Activated T-helper 1 cell treated with Interleukin-2 at 50 U/mL for 16 hours (primary cell): ENCODE measurements around the gene CST7.
"Not testable (repeated sequence)": the region's sequence is repeated elsewhere in the genome, so short reads cannot be mapped to it uniquely, and the experiment has no call there.

Experiments
- DNase-seq: peaks from one replicate; pipeline ENCODE4 v3.0.0-alpha.2; 2020; ENCODE audit warnings: low read depth

CST7 gene

DNA sequence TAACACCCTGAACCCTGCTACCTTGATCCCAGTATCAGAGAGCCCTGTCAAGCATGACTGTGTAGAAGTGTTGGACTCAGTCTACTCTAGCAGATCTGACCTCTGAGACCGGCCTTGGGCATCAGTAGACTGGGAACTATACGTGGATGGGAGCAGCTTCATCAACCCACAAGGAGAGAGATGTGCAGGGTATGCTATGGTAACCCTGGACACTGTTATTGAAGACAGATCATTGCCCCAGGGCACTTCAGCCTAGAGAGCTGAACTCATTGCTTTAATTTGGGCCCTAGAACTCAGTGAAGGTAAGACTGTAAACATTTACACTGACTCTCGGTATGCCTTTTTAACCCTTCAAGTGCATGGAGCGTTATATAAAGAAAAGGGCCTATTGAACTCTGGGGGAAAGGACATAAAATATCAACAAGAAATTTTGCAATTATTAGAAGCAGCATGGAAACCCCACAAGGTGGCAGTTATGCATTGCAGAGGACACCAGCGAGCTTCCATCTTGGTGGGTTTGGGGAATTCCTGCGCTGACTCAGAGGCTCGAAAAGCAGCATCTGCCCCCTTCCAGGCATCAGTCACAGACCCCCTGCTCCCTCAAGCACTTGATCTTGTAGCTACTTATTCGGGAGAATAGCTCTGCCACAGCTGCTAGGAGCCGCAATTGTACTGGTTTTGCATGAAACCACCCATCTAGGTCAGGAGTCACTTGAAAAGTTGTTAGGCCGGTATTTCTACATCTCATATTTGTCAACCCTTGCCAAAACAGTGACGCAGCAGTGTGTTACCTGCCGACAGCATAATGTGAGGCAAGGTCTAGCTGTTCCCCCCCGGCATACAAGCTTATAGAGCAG, 19.0 kb upstream of the CST7 start:
- not testable (repeated sequence) for DNase-seq

DNA sequence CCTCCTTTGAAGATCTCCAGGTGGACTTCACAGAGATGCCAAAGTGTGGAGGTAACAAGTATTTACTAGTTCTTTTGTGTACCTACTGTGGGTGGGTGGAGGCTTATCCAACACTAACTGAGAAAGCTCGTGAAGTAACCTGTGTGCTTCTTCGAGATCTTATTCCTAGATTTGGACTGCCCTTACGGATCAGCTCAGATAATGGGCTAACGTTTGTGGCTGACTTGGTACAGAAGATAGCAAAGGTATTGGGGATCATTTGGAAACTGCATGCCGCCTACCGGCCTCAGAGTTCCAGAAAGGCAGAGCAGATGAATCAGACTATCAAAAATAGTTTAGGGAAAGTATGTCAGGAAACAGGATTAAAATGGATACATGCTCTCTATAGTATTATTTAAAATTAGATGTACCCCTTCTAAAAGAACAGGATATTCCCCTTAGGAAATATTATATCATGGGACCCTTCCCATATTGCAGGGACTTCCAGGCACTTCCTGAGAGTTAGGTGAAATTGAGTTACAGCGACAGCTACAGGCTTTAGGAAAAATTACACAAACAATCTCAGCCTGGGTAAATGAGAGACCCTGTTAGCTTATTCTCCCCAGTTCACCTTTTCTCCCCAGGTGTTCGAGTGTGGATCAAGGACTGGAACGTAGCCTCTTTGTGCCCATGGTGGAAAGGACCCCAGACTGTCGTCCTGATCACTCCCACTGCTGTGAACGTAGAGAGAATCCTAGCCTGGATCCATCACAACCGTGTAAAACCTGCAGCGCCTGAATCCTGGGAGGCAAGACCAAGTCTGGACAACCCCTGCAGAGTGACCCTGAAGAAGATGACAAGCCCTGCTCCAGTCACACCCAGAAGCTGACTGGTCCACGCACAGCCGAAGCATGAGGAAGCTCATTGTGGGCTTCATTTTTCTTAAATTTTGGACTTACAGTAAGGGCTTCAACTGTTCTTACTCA, 18.1 kb upstream of the CST7 start:
- not testable (repeated sequence) for DNase-seq

DNA sequence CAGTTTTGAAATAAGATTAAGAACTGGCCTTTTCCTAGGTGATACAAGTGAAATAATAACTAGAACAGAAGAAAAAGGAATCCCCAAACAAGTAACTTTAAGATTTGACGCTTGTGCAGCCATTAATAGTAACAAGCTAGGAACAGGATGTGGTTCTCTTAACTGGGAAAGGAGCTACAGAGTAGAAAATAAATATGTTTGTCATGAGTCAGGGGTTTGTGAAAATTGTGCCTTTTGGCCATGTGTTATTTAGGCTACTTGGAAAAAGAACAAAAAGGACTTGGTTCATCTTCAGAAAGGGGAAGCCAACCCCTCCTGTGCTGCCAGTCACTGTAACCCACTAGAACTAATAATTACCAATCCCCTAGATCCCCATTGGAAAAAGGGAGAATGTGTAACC, 17.2 kb upstream of the CST7 start:
- DNase-seq: not testable (repeated sequence)

DNA sequence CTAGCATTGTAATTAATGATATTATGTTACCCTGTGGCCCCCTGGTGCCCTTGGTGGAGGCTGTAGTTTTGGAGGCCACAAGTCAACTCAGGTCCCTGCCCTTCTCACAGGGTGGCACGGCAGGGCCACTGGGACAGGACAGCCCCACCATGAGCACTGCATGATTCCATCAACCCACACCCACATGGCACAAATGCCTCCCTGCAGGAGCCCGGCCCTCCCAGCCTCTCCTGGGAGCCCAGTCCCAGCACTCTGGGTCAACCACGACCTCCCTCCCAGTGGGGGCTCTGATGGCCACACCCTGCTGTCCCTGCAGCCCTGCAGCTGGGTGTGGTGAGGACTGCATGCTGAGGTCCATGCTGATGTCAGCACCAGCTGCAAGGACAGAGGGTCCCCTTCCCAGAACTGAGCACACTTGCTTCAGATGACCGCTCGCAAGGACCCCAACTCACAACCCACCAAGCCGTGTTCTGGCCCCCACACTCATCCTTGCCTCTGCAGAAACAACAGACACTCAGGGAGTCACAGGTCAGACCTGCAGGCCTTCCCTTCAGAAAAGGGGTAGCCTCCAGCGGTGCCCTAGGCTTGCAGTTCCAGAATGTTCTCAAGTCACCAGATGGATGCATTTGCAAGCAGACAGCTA, 15.7 kb upstream of the CST7 start:
- no peak for DNase-seq

DNA sequence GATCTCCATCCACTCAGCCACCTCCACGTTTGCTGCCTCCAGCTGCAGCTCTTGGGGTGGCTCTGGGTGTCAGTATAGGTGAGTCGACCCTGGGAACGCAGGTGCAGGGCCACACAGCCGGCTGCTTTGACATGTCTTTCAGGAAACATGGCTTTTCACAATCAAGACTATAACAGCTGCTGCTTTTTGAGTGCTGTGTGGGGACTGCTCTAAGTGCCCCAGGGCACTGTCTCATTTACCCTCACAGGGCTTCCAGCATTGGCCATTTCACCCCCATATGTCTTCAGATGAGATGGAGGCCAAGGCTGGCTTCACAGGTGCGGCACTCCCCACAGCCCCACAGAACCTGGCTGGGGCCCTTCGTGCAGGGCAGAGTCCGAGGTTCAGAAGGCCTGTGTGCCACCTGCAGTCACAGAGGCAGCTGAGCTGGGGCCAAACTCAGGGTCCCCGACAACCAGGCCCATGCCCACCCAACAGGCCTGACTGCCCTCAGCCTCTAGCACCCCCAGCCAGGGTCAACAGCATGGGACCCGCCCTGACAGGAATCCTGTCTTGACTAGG, 14.9 kb upstream of the CST7 start:
- no peak for DNase-seq

DNA sequence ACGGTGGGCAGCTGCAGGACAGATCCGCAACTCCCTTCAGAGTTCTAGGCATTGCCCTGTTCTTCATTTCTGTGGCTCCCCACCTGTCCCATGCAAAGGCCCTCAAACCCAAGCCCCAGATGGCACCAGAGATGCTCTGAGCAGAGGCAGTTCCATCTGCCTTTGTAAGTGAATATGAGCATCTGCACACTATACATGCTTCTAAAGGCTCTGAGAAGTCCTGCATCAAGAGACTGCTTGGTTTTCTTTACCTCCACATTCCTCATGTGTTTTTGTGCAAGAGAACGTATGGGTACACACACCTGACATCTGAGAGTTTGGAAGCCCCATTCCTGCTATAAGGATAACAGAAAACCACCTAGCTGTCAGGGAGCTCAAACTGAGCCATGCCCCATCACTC, 14.4 kb upstream of the CST7 start:
- no peak for DNase-seq

DNA sequence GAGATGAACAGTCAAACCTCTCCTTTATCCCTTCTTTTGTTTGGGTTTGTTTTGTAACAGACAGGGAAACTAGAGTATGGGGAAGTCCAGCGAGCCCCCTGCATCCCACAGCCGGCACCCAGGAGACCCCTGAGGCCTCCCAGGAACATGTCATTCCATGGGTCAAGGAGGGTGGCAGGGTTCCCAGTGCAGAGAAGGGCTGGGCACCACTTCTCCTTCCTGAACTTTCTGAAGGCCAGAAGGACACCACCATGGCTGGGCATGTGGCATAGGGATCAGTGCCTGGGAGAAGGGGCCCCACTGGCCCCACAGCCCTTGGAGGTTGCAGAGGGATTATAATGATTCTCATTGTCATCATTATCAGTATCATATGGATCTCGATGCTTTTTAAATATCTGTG, 13.9 kb upstream of the CST7 start:
- no peak for DNase-seq

DNA sequence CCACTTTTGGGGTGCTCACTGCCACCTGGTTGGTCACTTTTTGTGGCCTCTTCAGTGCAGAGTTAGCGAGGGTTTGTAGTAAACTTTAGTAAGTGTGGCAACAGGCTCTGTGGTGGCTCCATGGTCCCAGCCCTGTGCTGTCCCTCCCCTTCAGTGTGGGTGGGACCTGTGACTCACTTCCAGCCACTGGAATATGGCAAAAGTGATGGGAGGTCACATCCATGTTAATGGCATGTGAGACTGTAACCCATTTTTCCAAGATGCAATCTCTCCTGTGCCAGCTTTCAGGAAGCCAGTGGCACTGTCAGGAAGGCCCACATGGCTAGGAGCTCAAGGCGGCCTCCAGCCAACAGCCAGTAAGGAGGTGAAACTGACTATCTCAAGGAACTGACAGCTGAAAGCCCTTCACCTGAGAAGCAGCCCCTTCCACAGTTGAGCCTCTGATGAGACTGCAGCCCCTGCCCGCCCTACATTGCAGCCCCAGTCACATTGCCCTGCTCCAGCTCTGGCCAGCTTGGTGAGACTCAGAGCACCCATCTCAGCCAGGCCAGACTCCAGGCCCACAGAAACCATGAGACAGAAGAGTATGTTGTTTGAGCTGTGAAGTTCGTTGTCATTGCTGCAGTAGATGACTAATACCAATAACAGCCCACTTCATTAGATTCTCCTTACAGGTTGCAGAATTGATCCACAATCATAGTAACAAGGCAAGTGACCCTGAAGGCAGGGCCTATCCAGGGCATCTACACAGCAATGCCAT, 13.1 kb upstream of the CST7 start:
- DNase-seq: no peak

DNA sequence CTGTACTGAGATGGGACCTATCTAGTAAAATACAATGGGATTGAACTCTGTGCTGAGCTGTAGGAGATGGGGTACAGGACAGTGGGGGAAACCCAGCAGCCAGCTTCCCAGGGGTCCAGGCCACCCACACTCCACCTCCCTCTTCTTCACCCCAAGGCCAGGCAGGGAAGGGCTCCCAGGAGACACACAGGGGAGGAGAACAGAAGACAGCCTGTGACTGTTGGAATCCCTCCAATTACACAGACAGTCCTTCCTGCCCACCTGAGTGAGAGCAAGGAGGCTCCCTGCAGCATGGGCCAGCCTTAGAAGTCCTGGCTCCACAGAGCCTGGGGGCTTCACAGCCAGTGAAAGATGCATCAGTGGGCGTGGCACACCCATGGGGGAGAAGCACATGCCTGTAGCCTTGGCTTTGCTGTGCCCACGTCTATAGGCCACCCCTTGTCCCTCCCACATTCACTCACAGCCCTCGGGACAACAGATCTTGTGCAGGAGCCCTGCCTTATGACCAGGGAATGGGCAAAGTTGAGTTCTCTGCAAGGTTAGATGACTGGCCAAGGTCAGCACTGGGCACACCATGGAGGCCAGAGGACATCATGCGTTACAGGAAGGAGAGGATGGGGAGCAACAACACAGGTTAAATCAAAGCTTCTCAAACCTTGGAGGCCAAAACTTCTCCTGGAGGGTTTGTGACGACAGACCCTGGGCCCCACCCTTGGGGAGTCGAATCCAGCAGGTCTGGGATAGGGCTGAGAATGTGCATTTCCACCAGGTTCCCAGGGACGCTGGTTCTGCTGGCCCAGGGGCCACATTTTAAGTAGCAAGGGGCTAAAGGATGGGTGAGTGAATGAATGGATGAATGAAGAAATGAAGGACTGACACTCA, 12.3 kb upstream of the CST7 start:
- DNase-seq: no peak

DNA sequence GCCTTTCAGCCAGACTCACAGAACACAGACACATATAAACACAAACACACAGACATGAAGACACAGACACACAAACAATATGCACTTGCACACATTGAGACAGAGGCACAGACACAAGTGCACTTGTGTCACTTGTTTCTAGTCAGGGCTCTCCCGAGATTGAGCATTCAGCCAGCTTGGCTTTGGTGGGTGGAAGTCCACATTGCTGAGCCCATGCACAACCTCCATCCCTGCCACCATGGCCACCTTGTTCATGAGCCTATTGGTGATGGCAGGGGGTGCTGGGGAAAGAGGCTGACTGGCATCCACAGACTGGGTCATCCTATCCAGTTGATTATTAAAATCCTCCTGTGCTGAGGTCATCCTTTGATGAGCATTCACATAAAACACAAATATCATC, 11.5 kb upstream of the CST7 start:
- no peak for DNase-seq

DNA sequence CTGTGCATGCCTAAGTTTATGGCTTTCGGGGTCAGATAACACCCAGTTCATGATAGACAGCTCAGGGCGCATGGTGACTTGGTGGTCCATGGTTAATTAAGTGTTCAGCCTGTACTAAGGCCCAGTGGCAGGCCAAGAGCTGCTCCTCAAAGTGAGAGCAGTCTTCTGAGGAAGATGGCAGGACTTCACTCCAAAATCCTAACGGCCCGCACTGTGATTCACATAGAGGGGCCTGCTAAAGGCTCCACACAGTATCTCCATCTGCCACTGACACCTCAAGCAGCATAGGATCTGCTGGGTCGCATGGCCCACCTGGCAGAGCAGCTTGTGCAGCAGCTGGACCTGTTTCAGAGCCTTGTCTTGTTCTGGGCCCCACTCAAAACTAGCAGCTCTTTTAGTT, 10.6 kb upstream of the CST7 start:
- DNase-seq: no peak

DNA sequence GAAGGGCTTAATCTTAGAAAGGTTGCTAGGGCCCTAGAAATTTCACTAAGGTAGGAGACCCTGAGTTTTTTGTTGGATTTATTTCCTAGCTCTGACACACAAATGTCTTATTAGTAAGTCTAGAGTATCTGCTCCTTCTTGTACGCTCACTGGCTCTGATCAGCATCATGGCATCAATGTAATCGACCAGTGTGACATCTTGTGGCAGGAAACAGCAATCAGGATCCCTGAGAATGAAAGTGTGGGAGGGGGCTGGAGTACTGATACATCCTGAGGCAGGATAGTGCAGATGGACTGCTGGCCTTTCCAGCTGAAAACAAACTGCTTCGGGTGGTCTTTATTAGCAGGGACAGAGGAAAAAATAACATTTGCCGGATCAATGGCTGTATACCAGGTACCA, 10.0 kb upstream of the CST7 start:
- DNase-seq: no peak

DNA sequence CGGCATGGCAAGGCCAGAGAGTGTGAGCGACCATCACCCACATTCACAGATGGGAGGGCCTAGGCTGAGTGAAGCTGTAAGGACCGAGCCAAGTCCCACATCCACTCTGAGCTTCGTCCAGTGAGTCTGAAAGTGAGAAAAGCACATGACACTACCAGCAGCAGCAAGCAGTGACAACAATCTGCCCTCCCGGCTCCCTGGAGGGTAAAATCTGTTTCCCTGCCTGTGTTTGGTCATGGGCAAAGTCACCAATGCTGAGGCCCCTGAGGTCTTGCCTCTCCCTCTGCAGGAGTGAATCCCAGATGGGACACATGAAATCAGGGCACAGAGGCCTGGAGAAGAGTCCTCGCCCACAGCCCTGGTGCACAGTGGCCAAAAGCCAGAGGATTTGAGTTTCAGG, 6.4 kb upstream of the CST7 start:
- DNase-seq: no peak

DNA sequence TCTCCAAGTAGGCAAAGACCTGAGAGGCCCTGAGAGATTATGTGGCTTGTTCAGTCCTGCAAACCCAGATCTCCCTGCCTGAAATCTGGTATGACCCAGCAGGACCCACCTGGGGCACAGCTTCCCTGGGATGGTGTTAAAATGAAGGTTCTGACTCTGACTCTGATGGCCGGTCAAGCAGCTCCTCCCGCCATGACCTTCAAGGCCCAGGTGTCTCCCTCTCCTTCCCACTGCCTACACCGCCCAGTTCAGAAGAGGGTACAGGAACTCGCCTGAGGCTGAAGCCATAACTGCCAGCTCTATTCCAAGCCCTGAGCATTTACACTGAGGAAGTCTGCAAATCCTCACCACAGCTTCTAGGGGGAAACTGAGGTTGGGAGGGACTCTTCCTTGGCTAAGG, 5.9 kb upstream of the CST7 start:
- no peak for DNase-seq

DNA sequence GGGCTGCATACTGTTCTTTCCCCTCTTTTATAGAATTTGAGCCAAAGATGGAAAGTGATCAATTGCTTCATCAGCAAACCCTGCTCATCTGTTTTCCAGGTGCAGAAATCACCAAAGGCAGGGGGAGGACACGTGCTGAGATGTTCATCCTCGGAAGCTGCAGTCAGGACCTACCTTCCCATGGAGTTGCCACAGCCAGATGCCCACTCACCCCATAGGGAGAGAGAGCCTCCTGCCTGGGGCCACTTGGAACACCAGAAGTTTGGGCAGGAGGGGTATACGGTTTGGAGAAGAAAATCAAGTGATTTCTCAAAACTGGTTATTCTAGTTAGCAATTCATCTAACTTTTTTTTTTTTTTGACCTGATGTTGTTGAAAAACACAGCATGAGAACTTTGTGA, 5.3 kb upstream of the CST7 start:
- no peak for DNase-seq

DNA sequence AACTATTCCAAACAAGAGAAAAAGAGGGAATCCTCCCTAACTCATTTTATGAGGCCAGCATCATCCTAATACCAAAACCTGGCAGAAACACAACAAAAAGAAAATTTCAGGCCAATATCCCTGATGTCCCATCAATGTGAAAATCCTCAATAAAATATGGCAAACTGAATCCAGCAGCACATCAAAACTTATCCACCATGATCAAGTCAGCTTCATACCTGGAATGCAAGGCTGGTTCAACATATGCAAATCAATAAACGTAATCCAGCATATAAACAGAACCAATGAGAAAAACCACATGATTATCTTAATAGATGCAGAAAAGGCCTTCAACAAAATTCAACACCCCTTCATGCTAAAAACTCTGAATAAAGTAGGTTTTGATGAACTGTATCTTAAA, 2.7 kb upstream of the CST7 start:
- not testable (repeated sequence) for DNase-seq

DNA sequence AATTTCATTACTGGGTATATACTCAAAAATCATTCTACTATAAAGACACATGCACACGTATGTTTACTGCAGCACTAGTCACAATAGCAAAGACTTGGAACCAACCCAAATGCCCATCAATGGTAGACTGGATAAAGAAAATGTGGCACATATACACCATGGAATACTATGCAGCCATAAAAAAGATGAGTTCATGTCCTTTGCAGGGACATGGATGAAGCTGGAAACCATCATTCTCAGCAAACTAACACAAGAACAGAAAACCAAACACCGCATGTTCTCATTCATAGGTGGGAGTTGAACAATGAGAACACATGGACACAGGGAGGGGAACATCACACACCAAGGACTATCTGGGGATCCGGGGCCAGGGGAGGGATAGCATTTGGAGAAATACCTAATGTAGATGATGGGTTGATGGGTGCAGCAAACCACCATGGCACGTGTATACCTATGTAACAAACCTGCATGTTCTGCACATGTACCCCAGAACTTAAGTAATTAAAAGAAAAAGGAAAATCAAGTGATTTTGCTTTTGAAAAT, 602 bp upstream of the CST7 start:
- DNase-seq: not testable (repeated sequence)

DNA sequence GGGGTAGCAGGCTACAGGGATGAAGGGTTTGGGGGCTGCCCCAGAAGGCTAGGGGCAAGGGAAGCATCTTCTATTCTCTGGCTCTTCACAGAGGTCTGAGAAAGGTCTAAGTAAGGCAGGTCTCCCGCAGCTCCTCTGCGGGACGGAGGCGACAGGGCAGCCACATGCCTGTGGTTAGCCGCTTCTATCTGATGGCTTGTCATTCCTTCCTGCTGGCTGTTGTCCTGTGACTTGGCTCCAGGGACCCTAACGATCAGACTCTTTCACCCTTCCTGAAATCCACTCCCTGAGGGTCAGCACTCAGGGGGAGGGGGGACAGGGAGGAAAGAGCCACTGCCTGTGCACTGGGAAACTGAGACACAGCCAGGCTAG, 673 bp downstream of the CST7 start:
- DNase-seq: no peak

DNA sequence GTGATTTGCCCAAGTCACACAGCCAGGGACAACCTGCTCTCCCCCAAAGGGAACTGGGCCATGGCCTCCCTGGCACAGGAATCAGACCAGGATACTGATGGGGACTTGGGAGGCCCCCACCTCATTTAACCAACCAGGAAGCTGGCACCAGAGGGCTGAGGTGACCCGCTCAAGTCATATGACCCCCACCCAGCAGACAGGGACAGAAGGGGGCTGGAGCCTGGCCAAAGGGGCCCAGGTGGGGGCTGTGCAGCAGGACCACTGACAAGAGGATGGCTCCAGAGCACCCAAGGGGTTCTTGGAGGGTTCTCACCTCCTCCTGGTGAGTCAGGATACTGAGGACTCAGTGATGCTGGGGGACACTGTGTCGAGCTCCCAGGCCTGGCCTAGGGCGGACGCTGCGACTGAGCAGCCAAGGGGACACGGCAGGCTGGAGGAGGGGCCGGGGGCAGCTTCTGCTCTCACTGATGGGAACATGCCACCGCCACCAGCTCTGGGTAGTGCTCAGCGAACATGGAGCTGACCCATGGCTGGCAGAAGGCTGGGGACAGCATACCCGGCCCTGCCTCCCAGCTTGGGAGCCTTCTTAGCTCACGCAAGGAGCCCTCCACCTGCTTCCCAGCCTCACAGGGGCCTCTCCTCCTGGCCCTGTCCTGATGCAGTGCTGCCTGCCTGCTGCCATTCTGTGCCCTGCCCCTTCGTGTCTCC, 1.2 kb downstream of the CST7 start:
- DNase-seq: no peak
